Measurements from ENCODE around the gene ASCL1.

ASCL1 gene

GRCh38 chr12:102950107-102950949, 7.1 kb upstream of the ASCL1 start:
- TF ChIP-seq, protein P1, sequence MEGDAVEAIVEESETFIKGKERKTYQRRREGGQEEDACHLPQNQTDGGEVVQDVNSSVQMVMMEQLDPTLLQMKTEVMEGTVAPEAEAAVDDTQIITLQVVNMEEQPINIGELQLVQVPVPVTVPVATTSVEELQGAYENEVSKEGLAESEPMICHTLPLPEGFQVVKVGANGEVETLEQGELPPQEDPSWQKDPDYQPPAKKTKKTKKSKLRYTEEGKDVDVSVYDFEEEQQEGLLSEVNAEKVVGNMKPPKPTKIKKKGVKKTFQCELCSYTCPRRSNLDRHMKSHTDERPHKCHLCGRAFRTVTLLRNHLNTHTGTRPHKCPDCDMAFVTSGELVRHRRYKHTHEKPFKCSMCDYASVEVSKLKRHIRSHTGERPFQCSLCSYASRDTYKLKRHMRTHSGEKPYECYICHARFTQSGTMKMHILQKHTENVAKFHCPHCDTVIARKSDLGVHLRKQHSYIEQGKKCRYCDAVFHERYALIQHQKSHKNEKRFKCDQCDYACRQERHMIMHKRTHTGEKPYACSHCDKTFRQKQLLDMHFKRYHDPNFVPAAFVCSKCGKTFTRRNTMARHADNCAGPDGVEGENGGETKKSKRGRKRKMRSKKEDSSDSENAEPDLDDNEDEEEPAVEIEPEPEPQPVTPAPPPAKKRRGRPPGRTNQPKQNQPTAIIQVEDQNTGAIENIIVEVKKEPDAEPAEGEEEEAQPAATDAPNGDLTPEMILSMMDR (conservative IDR thresholded peaks at IDR 0.05; ENCODE audit: low read depth, low read length), result no peak
- H3K4me3 ChIP-seq (ENCODE audit: low read depth, low read length), result no peak overlapping the region
- no peak for DNase-seq (ENCODE audit: low read depth)

DNA sequence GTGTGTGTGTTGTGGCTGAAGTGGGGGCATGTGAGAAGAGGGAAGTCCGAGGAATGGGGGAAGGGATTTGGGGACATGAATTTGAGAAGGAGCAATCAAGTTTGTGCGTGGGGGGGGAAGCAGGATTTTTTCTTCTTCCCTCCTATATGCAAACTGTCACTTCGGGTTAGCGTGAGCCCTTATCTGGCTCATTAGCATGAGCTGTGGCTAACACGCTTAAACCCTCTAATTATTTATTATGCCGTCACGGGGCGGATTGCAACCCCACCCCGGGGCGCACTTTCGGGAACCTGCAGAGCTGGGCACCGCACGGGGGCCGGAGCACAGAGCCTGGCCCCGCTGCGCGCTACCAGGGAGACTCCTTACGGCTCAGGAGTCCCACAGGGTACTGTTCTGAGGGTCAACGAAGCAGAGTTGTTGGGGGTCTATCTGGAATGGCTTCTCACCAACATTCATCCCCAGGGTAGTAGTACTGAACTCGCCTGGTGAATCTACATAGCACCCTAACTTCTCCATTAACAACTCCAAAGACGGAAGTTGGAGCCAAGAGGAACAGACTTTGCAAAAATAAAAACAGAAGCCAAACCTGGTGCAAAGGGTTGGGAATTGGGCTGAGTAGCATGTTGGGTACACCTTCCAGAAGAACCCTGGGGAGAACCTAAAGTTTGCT, 6.4 kb upstream of the ASCL1 start:
- TF ChIP-seq, protein P1 (conservative IDR thresholded peaks at IDR 0.05; ENCODE audit: low read depth, low read length), result no peak

GRCh38 chr12:102951841-102952240, 5.6 kb upstream of the ASCL1 start:
- TF ChIP-seq, protein P1 (conservative IDR thresholded peaks at IDR 0.05; ENCODE audit: low read depth, low read length), result no peak
- H3K4me3 ChIP-seq (ENCODE audit: low read depth, low read length), result no peak overlapping the region
- no peak for DNase-seq (ENCODE audit: low read depth)

More for the DNA sequence above, 6.4 kb upstream of the ASCL1 start:
- no peak overlapping the region for H3K4me3 ChIP-seq (ENCODE audit: low read depth, low read length)
- DNase-seq (ENCODE audit: low read depth), result no peak

DNA sequence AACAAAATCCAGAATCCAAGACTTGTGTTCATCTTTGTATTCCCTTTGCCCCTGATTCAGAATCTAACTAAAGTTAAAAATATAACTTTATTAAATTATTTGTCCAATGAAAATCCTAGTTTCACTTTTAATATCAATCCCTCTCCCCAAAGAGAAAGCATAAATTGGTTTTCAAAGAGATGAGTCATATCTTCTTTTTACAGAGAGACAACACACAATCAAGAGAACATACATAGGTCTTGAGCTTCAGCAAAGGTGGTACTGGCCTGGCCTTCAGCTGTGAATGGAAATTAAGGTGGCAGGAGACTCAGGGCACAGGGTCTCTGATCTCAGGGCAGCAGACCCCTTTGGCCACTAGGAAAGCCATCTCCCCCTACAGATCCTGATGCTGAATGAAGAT, 4.3 kb upstream of the ASCL1 start:
- TF ChIP-seq, protein P1 (conservative IDR thresholded peaks at IDR 0.05; ENCODE audit: low read depth, low read length), result no peak
- DNase-seq (ENCODE audit: low read depth), result no peak
- H3K4me3 ChIP-seq (ENCODE audit: low read depth, low read length), result no peak overlapping the region

GRCh38 chr12:102954134-102954533, 3.3 kb upstream of the ASCL1 start:
- DNase-seq (ENCODE audit: low read depth), result no peak
- TF ChIP-seq, protein P1 (conservative IDR thresholded peaks at IDR 0.05; ENCODE audit: low read depth, low read length), result no peak
- no peak overlapping the region for H3K4me3 ChIP-seq (ENCODE audit: low read depth, low read length)

DNA sequence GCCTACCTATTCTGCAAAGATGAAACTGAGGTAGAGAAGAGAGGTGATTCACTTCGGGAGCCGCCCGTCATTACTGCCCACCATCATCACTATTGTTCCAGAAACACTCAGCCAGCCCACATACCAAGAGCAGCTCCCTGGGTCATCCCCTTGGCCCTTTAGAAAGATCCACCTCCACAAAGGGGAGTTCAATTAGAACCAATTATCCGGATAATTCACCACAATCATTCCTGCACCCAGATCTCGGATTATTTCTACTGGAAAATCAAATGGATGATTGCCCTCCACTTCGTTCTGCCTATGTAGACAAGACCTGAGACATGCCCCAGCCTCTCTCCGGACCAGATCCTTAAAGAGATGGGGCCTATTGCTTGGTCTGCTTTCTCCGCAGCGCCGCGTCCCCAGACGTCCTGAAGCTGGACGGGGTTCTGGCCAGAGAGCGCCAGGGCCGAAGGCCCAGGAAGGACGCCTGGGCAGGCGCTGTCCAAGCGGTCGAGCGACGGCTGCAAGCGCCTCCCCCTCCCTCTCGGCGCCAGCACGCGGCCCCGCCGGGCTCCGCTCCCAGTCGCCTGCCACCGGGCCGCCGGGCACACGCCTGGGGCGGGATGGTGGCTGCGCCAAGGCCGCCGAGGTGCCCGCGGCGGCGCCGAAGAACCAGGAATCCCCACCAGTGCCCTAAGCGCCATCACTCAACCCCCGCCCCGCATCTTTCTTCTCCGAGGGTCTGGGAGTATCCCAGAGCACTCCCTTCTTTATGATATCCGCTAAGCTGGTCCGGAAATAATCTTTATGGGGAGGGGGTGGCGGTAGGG, 1.3 kb upstream of the ASCL1 start:
- H3K4me3 ChIP-seq (ENCODE audit: low read depth, low read length), result no peak overlapping the region
- DNase-seq (ENCODE audit: low read depth), result no peak
- TF ChIP-seq, protein P1 (conservative IDR thresholded peaks at IDR 0.05; ENCODE audit: low read depth, low read length), result no peak

Measured in choroid plexus epithelial cell (primary cell).